NCI-H1436 (cell line): ENCODE data around the gene TBX3.
"Not testable (repeated sequence)": the region's sequence is repeated elsewhere in the genome, so short reads cannot be mapped to it uniquely, and the experiment has no call there.

Source experiments
- DNase-seq: peaks from one replicate; lab custom pipeline; 2025; lab: John Stamatoyannopoulos, UW

The TBX3 gene

GRCh38 chr12:114684098-114684869, at the start of gene TBX3:
Gene TBX3 (minus strand): TSS chr12:114684175. CDS start chr12:114683200, 975 bp downstream.
- DNase-seq: peak; percentile 95

GRCh38 chr12:114732426-114733030, 48.6 kb upstream of the TBX3 start:
- no peak for DNase-seq

GRCh38 chr12:114729731-114730130, 45.8 kb upstream of the TBX3 start:
- no peak for DNase-seq

- no peak for DNase-seq
These were observed 42.2 kb upstream of the TBX3 start for GRCh38 chr12:114726092-114726710.

- DNase-seq: not testable (repeated sequence)
These were observed 38.2 kb upstream of the TBX3 start for GRCh38 chr12:114722176-114722575.

GRCh38 chr12:114721266-114721665, 37.3 kb upstream of the TBX3 start:
- no peak for DNase-seq

GRCh38 chr12:114713466-114714215, 29.7 kb upstream of the TBX3 start:
- no peak for DNase-seq

- DNase-seq: no peak
These were observed 27.7 kb upstream of the TBX3 start for GRCh38 chr12:114711689-114712152.

GRCh38 chr12:114710151-114710550, 26.2 kb upstream of the TBX3 start:
- no peak for DNase-seq

- no peak for DNase-seq
These were observed 25.1 kb upstream of the TBX3 start for GRCh38 chr12:114709112-114709511.

- DNase-seq: not testable (repeated sequence)
These were observed 24.6 kb upstream of the TBX3 start for GRCh38 chr12:114708598-114708997.

- no peak for DNase-seq
These were observed 20.1 kb upstream of the TBX3 start for GRCh38 chr12:114704096-114704495.

GRCh38 chr12:114703060-114703493, 19.1 kb upstream of the TBX3 start:
- DNase-seq: no peak

- no peak for DNase-seq
These were observed 18.5 kb upstream of the TBX3 start for GRCh38 chr12:114702462-114702861.

GRCh38 chr12:114701553-114701952, 17.6 kb upstream of the TBX3 start:
- DNase-seq: no peak

- no peak for DNase-seq
These were observed 17.1 kb upstream of the TBX3 start for GRCh38 chr12:114701104-114701414.

- no peak for DNase-seq
These were observed 16.6 kb upstream of the TBX3 start for GRCh38 chr12:114700392-114701103.

- no peak for DNase-seq
These were observed 14.7 kb upstream of the TBX3 start for GRCh38 chr12:114698566-114699163.

- peak; percentile 42 for DNase-seq
These were observed 14.0 kb upstream of the TBX3 start for GRCh38 chr12:114697741-114698565.

- no peak for DNase-seq
These were observed 13.3 kb upstream of the TBX3 start for GRCh38 chr12:114697243-114697716.
